Stimulated activated CD8-positive, alpha-beta memory T cell treated with anti-CD3 and anti-CD28 coated beads, Interleukin-15, amount 100 ng/mL, for 24 hours (primary cell): ENCODE results near the gene SMIM38.

Experiments
- DNase-seq: peaks from one replicate; pipeline ENCODE4 v3.0.0-alpha.2; 2020; ENCODE audit warnings: low read depth

The SMIM38 gene

GRCh38 chr11:69180726-69181125 is 25.0 kb downstream of the SMIM38 start:
- no peak for DNase-seq

GRCh38 chr11:69183613-69184012 is 27.9 kb downstream of the SMIM38 start:
- DNase-seq = no peak

- DNase-seq = no peak
Measured at GRCh38 chr11:69186316-69187260, 30.9 kb downstream of the SMIM38 start.

GRCh38 chr11:69187540-69188065 is 31.9 kb downstream of the SMIM38 start:
- DNase-seq = no peak

- no peak for DNase-seq
Measured at GRCh38 chr11:69189059-69189458, 33.3 kb downstream of the SMIM38 start.

GRCh38 chr11:69190796-69191536 is 35.2 kb downstream of the SMIM38 start:
- DNase-seq = no peak

GRCh38 chr11:69192301-69192721 is 36.6 kb downstream of the SMIM38 start:
- no peak for DNase-seq

GRCh38 chr11:69193151-69193550 is 37.4 kb downstream of the SMIM38 start:
- DNase-seq = no peak

GRCh38 chr11:69193629-69194028 is 37.9 kb downstream of the SMIM38 start:
- DNase-seq = no peak

- DNase-seq = no peak
Measured at GRCh38 chr11:69194396-69194795, 38.7 kb downstream of the SMIM38 start.

- no peak for DNase-seq
Measured at GRCh38 chr11:69194956-69195355, 39.2 kb downstream of the SMIM38 start.

GRCh38 chr11:69195824-69196782 is 40.4 kb downstream of the SMIM38 start:
- no peak for DNase-seq

GRCh38 chr11:69196783-69197169 is 41.0 kb downstream of the SMIM38 start:
- no peak for DNase-seq

GRCh38 chr11:69198891-69199582 is 43.3 kb downstream of the SMIM38 start:
- DNase-seq = no peak

- no peak for DNase-seq
Measured at GRCh38 chr11:69199583-69200315, 44.0 kb downstream of the SMIM38 start.

GRCh38 chr11:69200331-69201065 is 44.8 kb downstream of the SMIM38 start:
- DNase-seq = no peak

GRCh38 chr11:69201066-69201365 is 45.3 kb downstream of the SMIM38 start:
- DNase-seq = no peak

GRCh38 chr11:69201764-69202370 is 46.1 kb downstream of the SMIM38 start:
- no peak for DNase-seq

GRCh38 chr11:69202511-69203221 is 46.9 kb downstream of the SMIM38 start:
- no peak for DNase-seq
